GM10266 (cell line): ENCODE data around the gene DHX30.

Experiments used
- DNase-seq: peaks from one replicate; pipeline ENCODE4 v3.0.0; 2012; ENCODE audit errors: extremely low spot score
- TF ChIP-seq, protein P1 (sequence below): IDR thresholded peaks from 2 replicates; pipeline ENCODE4 v1.5.1; 2012; ENCODE audit warnings: mild to moderate bottlenecking, low read depth; ENCODE audit not compliant: control insufficient read depth, insufficient read depth; ENCODE audit errors: missing control alignments

DHX30 gene

DNA sequence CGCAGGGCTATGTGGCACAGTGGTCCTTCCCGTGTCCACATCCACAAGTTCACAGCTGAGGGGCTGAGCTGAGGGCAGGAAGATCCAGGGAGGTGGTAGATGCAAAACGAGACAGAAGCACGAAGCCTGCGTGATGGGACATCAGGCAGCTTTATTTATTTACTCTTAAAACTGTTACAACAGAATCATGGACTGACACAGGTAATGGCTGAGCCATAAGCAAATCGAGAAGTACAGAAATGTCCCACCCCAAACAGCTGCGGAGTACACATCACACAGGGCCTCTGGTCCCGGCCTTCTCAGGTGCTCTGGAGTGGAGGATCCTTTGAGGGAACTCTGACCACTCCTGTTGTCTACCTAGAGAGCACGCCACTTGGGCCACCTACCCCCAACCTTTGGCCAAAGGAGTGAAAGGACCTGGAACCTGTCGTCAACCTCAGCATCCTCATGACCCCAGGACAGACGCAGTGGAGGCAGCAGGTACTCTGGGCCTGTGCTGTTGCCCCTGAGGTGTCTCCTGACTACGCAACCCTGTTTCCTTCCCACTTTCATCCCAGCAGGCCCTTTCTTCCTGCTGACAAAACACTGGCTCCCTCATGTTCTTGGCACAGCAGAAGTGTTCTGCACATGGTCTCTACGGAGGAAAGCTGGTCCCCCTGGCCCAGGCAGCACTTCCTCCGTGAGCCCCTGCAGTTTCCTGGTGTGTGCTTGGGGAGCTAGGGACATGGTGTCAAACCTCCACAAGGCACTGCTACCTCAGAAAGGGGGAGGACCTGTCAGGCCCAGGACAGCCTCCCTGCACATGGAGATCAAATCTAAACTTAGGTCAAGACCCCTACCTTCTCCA lies 47.8 kb downstream of the DHX30 start:
- no peak for DNase-seq
- TF ChIP-seq, protein P1, sequence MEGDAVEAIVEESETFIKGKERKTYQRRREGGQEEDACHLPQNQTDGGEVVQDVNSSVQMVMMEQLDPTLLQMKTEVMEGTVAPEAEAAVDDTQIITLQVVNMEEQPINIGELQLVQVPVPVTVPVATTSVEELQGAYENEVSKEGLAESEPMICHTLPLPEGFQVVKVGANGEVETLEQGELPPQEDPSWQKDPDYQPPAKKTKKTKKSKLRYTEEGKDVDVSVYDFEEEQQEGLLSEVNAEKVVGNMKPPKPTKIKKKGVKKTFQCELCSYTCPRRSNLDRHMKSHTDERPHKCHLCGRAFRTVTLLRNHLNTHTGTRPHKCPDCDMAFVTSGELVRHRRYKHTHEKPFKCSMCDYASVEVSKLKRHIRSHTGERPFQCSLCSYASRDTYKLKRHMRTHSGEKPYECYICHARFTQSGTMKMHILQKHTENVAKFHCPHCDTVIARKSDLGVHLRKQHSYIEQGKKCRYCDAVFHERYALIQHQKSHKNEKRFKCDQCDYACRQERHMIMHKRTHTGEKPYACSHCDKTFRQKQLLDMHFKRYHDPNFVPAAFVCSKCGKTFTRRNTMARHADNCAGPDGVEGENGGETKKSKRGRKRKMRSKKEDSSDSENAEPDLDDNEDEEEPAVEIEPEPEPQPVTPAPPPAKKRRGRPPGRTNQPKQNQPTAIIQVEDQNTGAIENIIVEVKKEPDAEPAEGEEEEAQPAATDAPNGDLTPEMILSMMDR, result no peak

DNA sequence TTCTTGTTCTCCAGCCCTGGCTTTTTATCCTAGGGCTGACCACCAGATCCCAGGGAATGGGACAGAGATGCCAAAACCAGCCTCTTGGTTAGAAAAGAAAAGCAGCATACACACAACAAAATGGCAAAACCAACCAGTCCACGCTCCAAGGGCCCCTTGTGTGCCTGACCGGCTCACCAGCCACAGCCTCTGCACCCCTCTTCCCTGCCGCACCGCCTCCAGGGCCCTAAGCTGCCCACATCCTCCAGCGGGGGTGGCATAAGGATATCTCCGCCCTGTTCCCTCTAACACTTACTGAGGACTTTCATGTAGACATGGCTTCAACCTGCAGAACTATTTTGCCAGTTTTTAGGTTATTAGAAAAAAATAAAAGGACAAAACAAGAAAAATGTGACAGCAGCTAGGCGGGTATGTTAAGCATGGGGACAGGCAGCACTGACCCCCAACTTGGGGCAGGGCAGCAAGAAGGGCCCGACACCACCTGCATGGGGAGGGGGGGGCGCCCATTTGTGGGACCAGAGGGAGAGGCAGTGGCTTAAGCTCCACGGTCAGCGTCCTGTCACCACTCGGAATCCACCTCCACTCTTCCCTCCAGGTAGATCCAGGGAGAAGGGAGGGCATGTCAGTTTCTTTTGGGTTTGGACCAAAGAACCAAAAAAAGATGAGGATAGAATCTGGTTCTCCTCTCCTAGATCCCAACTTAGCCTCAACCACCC lies 49.1 kb downstream of the DHX30 start:
- TF ChIP-seq, protein P1, result no peak
- no peak for DNase-seq

DNA sequence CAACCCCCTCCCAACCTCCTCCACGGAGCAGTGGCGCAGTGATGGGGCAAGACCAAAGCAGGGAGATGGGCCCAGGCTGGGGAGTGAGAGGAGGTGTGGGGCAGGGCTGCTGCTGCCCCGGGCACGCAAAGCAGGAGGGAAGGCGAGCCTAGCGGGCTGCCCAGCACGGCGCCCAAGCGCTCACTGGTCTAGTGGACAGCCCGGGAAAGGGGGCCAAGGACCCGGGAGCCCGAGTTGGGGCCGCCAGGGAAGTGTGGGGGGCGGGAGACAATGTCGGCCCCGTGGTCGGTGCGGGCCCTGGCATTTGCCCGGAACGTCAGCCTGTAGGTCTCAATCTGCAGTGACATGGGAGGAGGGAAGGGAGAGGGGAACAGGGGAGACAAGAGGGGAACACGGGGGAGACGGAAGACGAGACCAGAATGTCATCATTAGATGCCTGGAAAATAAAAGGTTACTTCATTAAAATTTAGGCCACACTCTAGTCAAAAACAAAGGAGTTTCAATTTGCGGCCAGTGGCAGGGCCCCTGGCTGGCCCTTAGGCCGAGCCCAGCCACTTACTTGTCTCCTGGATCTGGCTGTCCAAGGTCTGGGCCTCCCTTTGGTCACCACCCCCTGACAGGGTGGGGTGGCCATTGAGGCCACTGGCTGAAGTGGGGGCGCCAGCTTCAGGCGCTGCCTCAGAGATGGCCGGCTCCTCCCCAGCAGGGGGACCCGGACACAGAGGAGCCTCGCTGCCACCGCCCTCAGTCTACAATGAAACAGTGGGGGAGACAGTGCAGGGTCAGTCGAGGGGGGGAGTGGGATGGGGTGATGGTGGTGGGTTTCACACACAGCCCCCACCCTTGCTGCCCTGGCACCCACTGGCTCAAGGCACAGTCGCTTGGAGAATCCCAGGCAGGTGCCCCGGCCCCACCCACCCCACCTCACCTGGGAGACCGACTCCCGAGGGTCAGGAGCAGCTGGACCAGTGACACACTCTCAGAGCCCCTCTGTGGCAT lies 50.0 kb downstream of the DHX30 start:
- DNase-seq, result no peak
- TF ChIP-seq, protein P1, result no peak

DNA sequence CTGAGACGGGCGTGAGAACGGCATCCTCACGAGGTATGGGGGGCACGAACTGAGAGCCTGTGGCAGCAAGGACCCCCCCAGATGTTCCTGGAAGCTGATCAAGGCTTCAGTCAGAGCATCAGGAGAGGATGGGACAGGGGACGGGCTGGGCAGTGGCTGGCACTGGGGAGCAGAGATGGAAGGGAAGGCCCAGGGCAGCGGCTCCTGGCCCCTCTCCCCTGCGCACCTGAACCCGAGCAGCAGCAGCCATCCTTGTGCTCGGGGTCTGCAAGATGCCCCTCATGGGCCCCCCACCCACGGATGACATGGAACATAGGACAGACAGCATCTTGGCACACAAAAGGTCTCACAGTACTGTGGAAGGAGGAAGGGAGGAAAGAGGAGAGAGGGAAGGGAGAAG lies 51.3 kb downstream of the DHX30 start:
- TF ChIP-seq, protein P1, result no peak
- no peak for DNase-seq

DNA sequence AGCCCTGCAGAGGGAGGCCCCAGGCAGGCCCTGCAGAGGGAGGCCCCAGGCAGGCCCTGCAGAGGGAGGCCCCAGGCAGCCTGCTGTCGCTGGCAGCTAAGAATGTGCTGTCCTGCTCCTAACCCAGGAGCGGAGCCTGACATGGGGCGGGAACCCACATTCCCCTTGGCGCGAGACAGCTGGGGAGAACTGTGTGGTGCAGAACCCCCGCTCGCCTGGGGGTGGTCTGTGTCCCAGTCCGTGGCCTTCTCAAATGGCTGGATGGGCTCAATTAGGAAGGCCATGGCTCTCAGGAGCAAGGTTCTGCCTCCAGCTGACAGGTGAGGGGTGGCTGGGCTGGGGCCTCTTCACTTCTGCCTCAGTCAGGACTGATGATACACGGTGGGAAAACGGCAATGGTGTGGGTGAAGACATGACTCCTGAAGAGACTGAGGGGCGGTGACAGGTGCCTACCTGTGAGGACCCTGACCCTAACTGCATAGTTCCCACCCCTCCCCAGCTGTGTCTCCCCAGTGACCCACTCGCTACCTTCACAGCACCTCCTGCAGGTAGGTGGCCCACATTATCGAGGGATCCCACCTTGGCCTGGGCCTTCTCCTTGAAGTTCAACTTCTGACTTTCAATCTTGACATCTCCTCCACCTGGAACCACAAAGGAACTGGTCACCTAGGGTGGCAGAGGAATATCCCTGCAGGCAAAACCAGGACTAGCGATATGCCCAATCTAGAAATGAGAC lies 52.0 kb downstream of the DHX30 start:
- DNase-seq, result no peak
- TF ChIP-seq, protein P1, result no peak

DNA sequence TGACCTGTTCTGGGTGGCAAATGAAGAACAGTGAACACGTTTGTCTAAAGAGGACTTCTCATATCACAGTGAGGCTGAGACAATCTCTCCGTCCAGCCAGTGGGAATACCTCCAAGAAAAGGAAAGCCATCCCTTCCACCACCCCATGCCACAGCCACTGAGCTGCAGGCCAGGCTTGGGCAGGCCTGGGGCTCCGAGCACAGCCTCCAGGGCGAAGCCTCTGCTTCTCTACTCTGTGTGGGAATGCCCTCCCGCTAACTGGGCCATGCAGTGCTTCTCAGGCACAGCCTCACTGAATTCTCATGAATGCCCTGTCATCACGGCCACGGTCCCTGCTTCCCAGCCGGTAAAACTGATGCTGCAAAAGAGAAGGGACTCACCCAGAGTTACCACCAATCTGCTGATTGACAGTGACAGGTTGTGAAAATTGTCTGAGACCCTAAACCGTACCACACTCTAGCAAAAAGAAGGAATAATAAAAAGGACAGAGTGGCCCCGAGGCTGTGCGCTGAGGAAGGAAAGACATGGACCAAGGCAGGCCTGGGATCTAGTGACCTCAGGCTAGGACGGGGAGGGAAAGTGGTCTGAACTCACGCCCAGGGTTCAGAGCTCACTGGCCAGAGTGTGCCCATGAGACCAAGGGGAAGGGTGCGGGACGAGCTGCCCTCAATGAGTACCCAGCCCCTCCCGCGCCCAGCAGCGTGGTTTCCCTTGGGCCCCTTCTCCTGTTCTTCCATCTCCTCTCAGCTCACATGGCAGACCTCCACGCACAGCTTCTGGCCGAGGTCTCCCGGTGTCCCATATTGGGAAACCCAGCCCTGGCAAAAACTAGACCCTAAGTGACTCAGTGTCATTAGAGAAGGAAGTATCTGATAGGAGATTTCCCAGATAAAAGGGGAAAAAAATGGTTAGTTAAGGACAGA lies 52.8 kb downstream of the DHX30 start:
- no peak for DNase-seq
- TF ChIP-seq, protein P1, result no peak
